DOHH2 (cell line): ENCODE measurements around the gene LIN28A.

ENCODE experiments used
- H3F3A ChIP-seq: fragments of 200-600 bp; sonication (generic), shearing (Covaris generic); 2 replicates; pipeline ENCODE4 v1.6.0; 2016; ENCODE audit warnings: antibody characterized with exemption, mild to moderate bottlenecking; ENCODE audit not compliant: control insufficient read depth, insufficient read depth
- H3K27ac ChIP-seq: fragments of 200-600 bp; sonication (generic); 2 replicates; pipeline ENCODE4 v1.5.1; 2014; ENCODE audit warnings: low read depth, mild to moderate bottlenecking, low read length, moderate library complexity
- H3K27me3 ChIP-seq: fragments of 200-600 bp; sonication (generic); 2 replicates; pipeline ENCODE4 v1.6.1; 2014; ENCODE audit warnings: mild to moderate bottlenecking, low read length, mixed read lengths; ENCODE audit not compliant: control insufficient read depth
- H3K36me3 ChIP-seq: fragments of 200-600 bp; sonication (generic); 2 replicates; pipeline ENCODE4 v1.6.1; 2014; ENCODE audit warnings: mild to moderate bottlenecking, low read length, moderate library complexity, mixed read lengths; ENCODE audit not compliant: control insufficient read depth
- H3K4me1 ChIP-seq: fragments of 200-600 bp; sonication (generic); 2 replicates; pipeline ENCODE4 v1.6.1; 2014; ENCODE audit warnings: mild to moderate bottlenecking, low read length, mixed read lengths; ENCODE audit not compliant: control insufficient read depth
- H3K4me2 ChIP-seq: fragments of 200-600 bp; sonication (generic); 2 replicates; pipeline ENCODE4 v1.6.0; 2014; ENCODE audit warnings: mild to moderate bottlenecking, low read length, moderate library complexity
- H3K4me3 ChIP-seq: fragments of 200-600 bp; sonication (generic); 2 replicates; pipeline ENCODE4 v1.5.1; 2014; ENCODE audit warnings: mild to moderate bottlenecking, low read length, mixed read lengths
- H3K79me2 ChIP-seq: fragments of 200-600 bp; sonication (generic); 2 replicates; pipeline ENCODE4 v1.6.1; 2014; ENCODE audit warnings: mild to moderate bottlenecking, low read length, mixed read lengths; ENCODE audit not compliant: control insufficient read depth
- H3K9me2 ChIP-seq: fragments of 200-600 bp; sonication (generic); replicated peaks from 2 replicates; pipeline ENCODE4 v1.6.1; 2014; ENCODE audit warnings: mild to moderate bottlenecking, low read length, mixed read lengths; ENCODE audit not compliant: control insufficient read depth
- H3K9me3 ChIP-seq: fragments of 200-600 bp; sonication (generic); 2 replicates; pipeline ENCODE4 v1.6.1; 2014; ENCODE audit warnings: antibody characterized with exemption, low read length, mixed read lengths; ENCODE audit not compliant: control insufficient read depth, insufficient read depth
- H4K20me1 ChIP-seq: fragments of 200-600 bp; sonication (generic); 2 replicates; pipeline ENCODE4 v1.6.0; 2014; ENCODE audit warnings: low read depth, mild to moderate bottlenecking, antibody characterized with exemption, low read length, moderate library complexity; ENCODE audit not compliant: control insufficient read depth, insufficient read depth
- EZH2phosphoT487 ChIP-seq: fragments of 200-600 bp; sonication (generic); IDR thresholded peaks from 2 replicates; pipeline ENCODE4 v1.6.1; 2017; ENCODE audit warnings: borderline replicate concordance, mild to moderate bottlenecking, antibody characterized with exemption, low read length, moderate library complexity, mixed read lengths
- TF ChIP-seq, protein P1 (sequence below): fragments of 200-600 bp; sonication (generic); IDR thresholded peaks from one replicate; pipeline ENCODE4 v1.5.1; 2014; ENCODE audit warnings: antibody characterized with exemption, mild to moderate bottlenecking, low read depth, low read length; ENCODE audit not compliant: poor library complexity, severe bottlenecking

The LIN28A gene

DNA sequence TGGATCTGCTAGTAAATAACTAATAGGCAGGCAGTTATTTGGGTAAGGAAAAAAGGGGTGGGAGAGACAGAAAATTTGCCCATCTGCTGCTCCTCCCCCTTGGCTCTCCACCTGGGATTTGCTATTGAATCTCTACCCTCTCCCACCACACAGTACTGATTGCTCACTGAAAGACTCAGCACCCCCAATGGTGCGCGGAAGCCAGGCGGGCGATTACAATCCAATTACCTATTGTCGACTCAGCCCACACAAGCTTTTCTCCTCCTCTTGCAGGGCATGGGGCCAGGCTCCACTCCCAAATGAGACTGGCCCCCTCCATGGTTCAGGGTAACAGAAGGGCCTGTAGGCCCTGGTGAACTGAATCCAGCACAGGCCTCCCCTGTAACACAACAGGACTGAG, 58.9 kb downstream of the LIN28A start:
- peaks cover 35% of the 10 kb centered on the region for H3K4me1 ChIP-seq
- H3K9me2 ChIP-seq: no peaks in the 10 kb centered on the region
- H4K20me1 ChIP-seq: peaks cover 15% of the 10 kb centered on the region
- no peaks in the 10 kb centered on the region for H3K27me3 ChIP-seq
- peaks cover 76% of the 10 kb centered on the region for H3K36me3 ChIP-seq
- H3K4me3 ChIP-seq: no peak overlapping the region
- H3K79me2 ChIP-seq: peaks cover 24% of the 10 kb centered on the region
- TF ChIP-seq, protein P1, sequence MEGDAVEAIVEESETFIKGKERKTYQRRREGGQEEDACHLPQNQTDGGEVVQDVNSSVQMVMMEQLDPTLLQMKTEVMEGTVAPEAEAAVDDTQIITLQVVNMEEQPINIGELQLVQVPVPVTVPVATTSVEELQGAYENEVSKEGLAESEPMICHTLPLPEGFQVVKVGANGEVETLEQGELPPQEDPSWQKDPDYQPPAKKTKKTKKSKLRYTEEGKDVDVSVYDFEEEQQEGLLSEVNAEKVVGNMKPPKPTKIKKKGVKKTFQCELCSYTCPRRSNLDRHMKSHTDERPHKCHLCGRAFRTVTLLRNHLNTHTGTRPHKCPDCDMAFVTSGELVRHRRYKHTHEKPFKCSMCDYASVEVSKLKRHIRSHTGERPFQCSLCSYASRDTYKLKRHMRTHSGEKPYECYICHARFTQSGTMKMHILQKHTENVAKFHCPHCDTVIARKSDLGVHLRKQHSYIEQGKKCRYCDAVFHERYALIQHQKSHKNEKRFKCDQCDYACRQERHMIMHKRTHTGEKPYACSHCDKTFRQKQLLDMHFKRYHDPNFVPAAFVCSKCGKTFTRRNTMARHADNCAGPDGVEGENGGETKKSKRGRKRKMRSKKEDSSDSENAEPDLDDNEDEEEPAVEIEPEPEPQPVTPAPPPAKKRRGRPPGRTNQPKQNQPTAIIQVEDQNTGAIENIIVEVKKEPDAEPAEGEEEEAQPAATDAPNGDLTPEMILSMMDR: no peak
- no peak for TF ChIP-seq EZH2phosphoT487
- H3K9me3 ChIP-seq: no peaks in the 10 kb centered on the region
- H3F3A ChIP-seq: peaks cover 27% of the 10 kb centered on the region
- no peak overlapping the region for H3K27ac ChIP-seq
- peak overlapping the region; percentile 99 for H3K4me2 ChIP-seq

DNA sequence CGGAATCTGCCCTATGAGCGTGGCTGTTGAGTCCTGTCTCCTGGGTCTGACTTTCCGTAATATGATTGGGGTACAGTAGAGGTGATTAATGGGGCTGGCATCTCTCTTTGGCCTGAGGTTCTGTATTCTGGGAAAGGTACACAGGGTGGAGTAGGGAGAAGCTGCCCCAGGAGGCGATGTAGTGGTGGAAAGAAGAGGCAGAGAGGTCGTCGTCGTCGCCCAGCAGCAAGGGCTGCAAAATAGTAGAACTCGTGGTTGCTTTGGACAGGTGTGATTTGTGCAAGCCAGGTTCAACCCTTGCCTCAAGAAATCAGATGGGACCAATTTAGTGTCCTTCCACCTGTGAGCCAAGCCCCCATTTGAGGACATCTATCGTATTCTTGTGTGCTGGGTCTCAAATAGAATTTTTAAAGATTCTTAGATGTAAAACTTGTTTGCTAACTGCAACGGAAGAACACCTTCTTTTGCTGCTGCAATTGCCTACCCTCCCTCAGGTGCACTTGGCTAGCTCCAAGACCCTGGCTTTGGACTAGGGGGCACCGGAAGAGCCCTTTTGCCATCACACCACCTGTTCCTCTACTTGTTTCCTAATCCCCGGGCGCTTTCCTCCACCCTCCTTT, 60.4 kb downstream of the LIN28A start:
- peaks cover 41% of the 10 kb centered on the region for H3K4me1 ChIP-seq
- TF ChIP-seq, protein P1: no peak
- TF ChIP-seq EZH2phosphoT487: no peak
- no peaks in the 10 kb centered on the region for H3K9me3 ChIP-seq
- peak overlapping the region; percentile 96 for H3K4me3 ChIP-seq
- H3K9me2 ChIP-seq: no peaks in the 10 kb centered on the region
- H3F3A ChIP-seq: peaks cover 35% of the 10 kb centered on the region
- peak overlapping the region; percentile 99 for H3K4me2 ChIP-seq
- no peaks in the 10 kb centered on the region for H3K27me3 ChIP-seq
- peaks cover 71% of the 10 kb centered on the region for H3K36me3 ChIP-seq
- peak overlapping the region; percentile 94 for H3K27ac ChIP-seq
- H3K79me2 ChIP-seq: peaks cover 29% of the 10 kb centered on the region
- H4K20me1 ChIP-seq: peaks cover 21% of the 10 kb centered on the region

DNA sequence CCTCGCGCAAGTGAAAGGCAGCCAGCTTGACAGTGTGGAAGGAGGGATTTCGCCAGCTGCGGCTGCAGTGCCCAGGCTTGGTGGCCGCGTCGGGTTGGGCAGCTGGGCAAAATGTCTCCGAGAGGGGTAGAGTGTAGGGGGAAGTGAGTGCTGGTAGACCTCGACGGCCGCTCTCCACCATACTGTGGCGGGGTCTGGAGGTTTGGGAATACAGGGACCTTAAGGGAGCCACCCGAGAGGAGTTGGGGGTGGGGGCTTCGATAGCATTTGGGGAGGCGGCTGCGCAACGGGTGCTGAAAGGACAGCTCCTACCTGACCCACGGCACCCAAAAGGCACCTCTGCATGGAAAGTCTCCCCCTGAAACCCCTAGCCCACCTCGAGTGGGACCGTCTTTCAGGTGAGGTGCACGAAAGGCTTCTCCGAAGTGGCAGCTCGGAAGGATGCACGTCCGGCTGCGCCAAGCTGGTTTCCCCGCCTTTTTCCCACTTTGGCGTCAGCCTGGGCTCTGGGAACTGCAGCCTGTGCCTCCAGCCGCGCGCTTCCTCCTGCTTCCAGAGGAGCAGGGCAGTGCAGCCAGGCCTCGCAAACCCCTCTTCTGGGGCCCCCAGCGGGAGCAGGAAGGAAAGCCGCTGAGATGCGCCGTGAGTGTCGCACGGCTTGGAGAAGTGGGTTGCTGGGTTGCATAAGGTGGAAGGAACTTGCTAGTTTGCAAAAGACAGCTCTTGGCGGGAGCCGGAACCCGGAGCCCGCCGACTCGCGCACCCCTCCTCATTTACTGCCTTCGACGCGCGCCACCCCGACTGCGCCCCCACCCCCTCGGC, 61.1 kb downstream of the LIN28A start:
- Histone ChIP-seq H3K4me2 (peak overlapping the region; percentile 99), H3F3A (peaks cover 42% of the 10 kb centered on the region), H3K9me2 (no peaks in the 10 kb centered on the region), H3K27ac (peak overlapping the region; percentile 94), H3K27me3 (no peaks in the 10 kb centered on the region), H3K4me1 (peaks cover 48% of the 10 kb centered on the region), H3K36me3 (peaks cover 71% of the 10 kb centered on the region), H4K20me1 (peaks cover 25% of the 10 kb centered on the region), H3K4me3 (peak overlapping the region; percentile 96), H3K79me2 (peaks cover 30% of the 10 kb centered on the region), H3K9me3 (no peaks in the 10 kb centered on the region)
- TF ChIP-seq EZH2phosphoT487: no peak
- TF ChIP-seq, protein P1: peak; percentile 16
